ENCODE measurements around the gene FAM171A1.
A peak's percentile ranks its signal among the peaks of the same experiment; 100 is the strongest.
"Not testable (repeated sequence)": the region's sequence is repeated elsewhere in the genome, so short reads cannot be mapped to it uniquely, and the experiment has no call there.

FAM171A1 gene

GRCh38 chr10:15334650-15335323 is 36.3 kb downstream of the FAM171A1 start:
- no peak overlapping the region for H3K9ac ChIP-seq (ENCODE audit: insufficient read length)
- no peak for TF ChIP-seq POLR2AphosphoS5 (IDR thresholded peaks at IDR 0.05; ENCODE audit: borderline replicate concordance, low read depth, low read length)
- no peak overlapping the region for H3K4me3 ChIP-seq
- H3K9me3 ChIP-seq (ENCODE audit: low read depth, low read length) = no peaks in the 10 kb centered on the region
- no peak overlapping the region for H3K27ac ChIP-seq
- DNase-seq (ENCODE audit: low read depth, low spot score) = no peak
- H3K36me3 ChIP-seq (ENCODE audit: insufficient read depth, low read length) = no peaks in the 10 kb centered on the region

- Histone ChIP-seq H3K36me3 (ENCODE audit: insufficient read depth, low read length) (no peaks in the 10 kb centered on the region), H3K9ac (ENCODE audit: insufficient read length) (no peak overlapping the region), H3K9me3 (ENCODE audit: low read depth, low read length) (no peaks in the 10 kb centered on the region), H3K27ac (no peak overlapping the region), H3K4me3 (no peak overlapping the region)
- TF ChIP-seq POLR2AphosphoS5 (IDR thresholded peaks at IDR 0.05; ENCODE audit: borderline replicate concordance, low read depth, low read length) (no peak), EZH2 (IDR thresholded peaks at IDR 0.05) (no peak), FOXP2 (optimal IDR thresholded peaks at IDR 0.05; ENCODE audit: control extremely low read depth, extremely low read length, insufficient read depth) (no peak)
- no peak for DNase-seq (ENCODE audit: low read depth, low spot score)
These were observed 37.0 kb downstream of the FAM171A1 start for GRCh38 chr10:15333909-15334649.

DNA sequence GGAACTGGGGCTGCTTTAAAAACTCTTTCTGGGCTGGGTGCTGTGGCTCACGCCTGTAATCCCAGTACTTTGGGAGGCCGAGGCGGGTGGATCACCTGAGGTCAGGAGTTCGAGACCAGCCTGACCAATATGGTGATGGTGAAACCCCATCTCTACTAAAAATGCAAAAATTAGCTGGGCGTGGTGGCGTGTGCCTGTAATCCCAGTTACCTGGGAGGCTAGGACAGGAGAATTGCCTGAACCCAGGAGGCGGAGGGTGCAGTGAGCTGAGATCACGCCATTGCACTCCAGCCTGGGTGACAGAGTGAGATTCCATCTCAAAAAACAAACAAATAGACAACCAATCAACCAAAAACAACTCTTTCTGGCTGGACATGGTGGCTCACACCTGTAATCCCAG is 37.9 kb downstream of the FAM171A1 start:
- H3K9ac ChIP-seq (ENCODE audit: insufficient read length); H3K9me3 ChIP-seq (ENCODE audit: low read depth, low read length); H3K36me3 ChIP-seq (ENCODE audit: insufficient read depth, low read length); H3K27ac ChIP-seq; H3K4me3 ChIP-seq; DNase-seq (ENCODE audit: low read depth, low spot score): not testable (repeated sequence)

DNA sequence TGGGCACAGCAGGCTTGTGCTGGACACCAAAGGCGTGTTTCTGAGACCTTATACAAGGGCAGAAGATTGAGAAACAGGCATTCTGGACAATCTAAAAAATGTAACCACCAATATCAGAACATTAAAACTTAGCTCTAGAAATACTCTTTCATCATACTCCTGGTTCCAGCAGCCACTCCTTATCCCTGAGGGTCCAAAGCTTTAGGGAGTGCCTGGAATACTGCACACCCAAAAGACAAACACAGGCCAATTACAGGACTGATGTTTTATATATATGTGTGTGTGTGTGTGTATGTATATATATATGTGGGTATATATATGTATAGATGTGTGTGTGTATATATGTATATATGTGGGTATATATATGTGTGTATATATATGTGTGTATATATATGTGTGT is 39.6 kb downstream of the FAM171A1 start:
- TF ChIP-seq FOXP2 (optimal IDR thresholded peaks at IDR 0.05; ENCODE audit: control extremely low read depth, extremely low read length, insufficient read depth) = no peak
- TF ChIP-seq POLR2AphosphoS5 (IDR thresholded peaks at IDR 0.05; ENCODE audit: borderline replicate concordance, low read depth, low read length) = no peak
- TF ChIP-seq EZH2 (IDR thresholded peaks at IDR 0.05) = no peak
- H3K36me3 ChIP-seq (ENCODE audit: insufficient read depth, low read length) = no peaks in the 10 kb centered on the region
- no peak overlapping the region for H3K9ac ChIP-seq (ENCODE audit: insufficient read length)
- no peak overlapping the region for H3K4me3 ChIP-seq
- no peaks in the 10 kb centered on the region for H3K9me3 ChIP-seq (ENCODE audit: low read depth, low read length)
- DNase-seq (ENCODE audit: low read depth, low spot score) = no peak
- H3K27ac ChIP-seq = no peak overlapping the region

- H3K9me3 ChIP-seq (ENCODE audit: low read depth, low read length) = no peaks in the 10 kb centered on the region
- H3K36me3 ChIP-seq (ENCODE audit: insufficient read depth, low read length) = no peaks in the 10 kb centered on the region
These were observed 41.7 kb downstream of the FAM171A1 start for GRCh38 chr10:15329437-15329836.

GRCh38 chr10:15325944-15326284 is 45.2 kb downstream of the FAM171A1 start:
- no peak for DNase-seq (ENCODE audit: low read depth, low spot score)
- no peak overlapping the region for H3K27ac ChIP-seq
- no peaks in the 10 kb centered on the region for H3K9me3 ChIP-seq (ENCODE audit: low read depth, low read length)

More at GRCh38 chr10:15329437-15329836, 41.7 kb downstream of the FAM171A1 start:
- no peak overlapping the region for H3K27ac ChIP-seq
- no peak for TF ChIP-seq FOXP2 (optimal IDR thresholded peaks at IDR 0.05; ENCODE audit: control extremely low read depth, extremely low read length, insufficient read depth)
- no peak for TF ChIP-seq POLR2AphosphoS5 (IDR thresholded peaks at IDR 0.05; ENCODE audit: borderline replicate concordance, low read depth, low read length)
- no peak for TF ChIP-seq EZH2 (IDR thresholded peaks at IDR 0.05)
- no peak overlapping the region for H3K9ac ChIP-seq (ENCODE audit: insufficient read length)
- no peak for DNase-seq (ENCODE audit: low read depth, low spot score)
- no peak overlapping the region for H3K4me3 ChIP-seq

GRCh38 chr10:15325243-15325943 is 45.7 kb downstream of the FAM171A1 start:
- TF ChIP-seq POLR2AphosphoS5 (IDR thresholded peaks at IDR 0.05; ENCODE audit: borderline replicate concordance, low read depth, low read length) (no peak), EZH2 (IDR thresholded peaks at IDR 0.05) (no peak), FOXP2 (optimal IDR thresholded peaks at IDR 0.05; ENCODE audit: control extremely low read depth, extremely low read length, insufficient read depth) (no peak)
- H3K9ac ChIP-seq (ENCODE audit: insufficient read length) = no peak overlapping the region
- no peak overlapping the region for H3K4me3 ChIP-seq
- no peak overlapping the region for H3K27ac ChIP-seq
- no peaks in the 10 kb centered on the region for H3K36me3 ChIP-seq (ENCODE audit: insufficient read depth, low read length)
- no peaks in the 10 kb centered on the region for H3K9me3 ChIP-seq (ENCODE audit: low read depth, low read length)
- no peak for DNase-seq (ENCODE audit: low read depth, low spot score)

More at GRCh38 chr10:15325944-15326284, 45.2 kb downstream of the FAM171A1 start:
- no peak for TF ChIP-seq FOXP2 (optimal IDR thresholded peaks at IDR 0.05; ENCODE audit: control extremely low read depth, extremely low read length, insufficient read depth)
- no peak for TF ChIP-seq POLR2AphosphoS5 (IDR thresholded peaks at IDR 0.05; ENCODE audit: borderline replicate concordance, low read depth, low read length)
- TF ChIP-seq EZH2 (IDR thresholded peaks at IDR 0.05) = no peak
- Histone ChIP-seq H3K36me3 (ENCODE audit: insufficient read depth, low read length) (no peaks in the 10 kb centered on the region), H3K4me3 (no peak overlapping the region), H3K9ac (ENCODE audit: insufficient read length) (no peak overlapping the region)

DNA sequence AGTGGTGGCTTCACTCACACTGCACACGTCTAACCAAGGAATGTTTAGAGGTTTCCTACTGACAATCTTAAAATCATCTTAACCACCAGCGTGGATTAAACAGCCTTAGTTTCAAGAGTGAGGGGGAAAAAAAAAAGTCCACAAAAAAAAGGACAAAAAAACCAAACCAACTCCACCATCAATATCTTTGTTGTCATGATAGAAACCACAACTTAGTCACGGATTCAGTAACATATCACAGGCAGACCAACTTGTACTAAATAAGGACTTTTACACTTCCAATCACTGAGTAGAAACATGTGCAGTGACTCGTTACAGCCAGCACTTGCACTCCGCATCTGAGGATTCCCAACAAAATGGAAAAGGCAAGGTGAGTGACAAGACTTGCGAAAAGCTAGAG is 46.5 kb downstream of the FAM171A1 start:
- no peak overlapping the region for H3K27ac ChIP-seq
- no peaks in the 10 kb centered on the region for H3K36me3 ChIP-seq (ENCODE audit: insufficient read depth, low read length)
- H3K4me3 ChIP-seq = peak overlapping the region; percentile 61
- H3K9ac ChIP-seq (ENCODE audit: insufficient read length) = no peak overlapping the region
- no peaks in the 10 kb centered on the region for H3K9me3 ChIP-seq (ENCODE audit: low read depth, low read length)
- DNase-seq (ENCODE audit: low read depth, low spot score) = no peak
- TF ChIP-seq FOXP2 (optimal IDR thresholded peaks at IDR 0.05; ENCODE audit: control extremely low read depth, extremely low read length, insufficient read depth) (no peak), EZH2 (IDR thresholded peaks at IDR 0.05) (no peak), POLR2AphosphoS5 (IDR thresholded peaks at IDR 0.05; ENCODE audit: borderline replicate concordance, low read depth, low read length) (no peak)

Measured in SK-N-MC (cell line).